Upper lobe of right lung (tissue), 1 donor: ENCODE measurements around the gene RPL35A. TPM values are rescaled to one million over a fixed set of nuclear protein-coding genes. Genes with fewer than 3 reads are reported as not detected.

Experiments used
- ATAC-seq: fragments of 200-7000 bp; cut with Tn5 transposase; one replicate; pipeline ENCODE4 v1.9.1; 2020; ENCODE audit warnings: mild to moderate bottlenecking, moderate library complexity
- DNase-seq: peaks from one replicate; pipeline ENCODE4 v3.0.0-alpha.2; 2020
- H3K27ac ChIP-seq: fragments of 200-600 bp; one replicate; pipeline ENCODE4 v1.8.0; 2022
- H3K27me3 ChIP-seq: fragments of 200-600 bp; one replicate; pipeline ENCODE4 v1.8.0; 2022; ENCODE audit warnings: mild to moderate bottlenecking
- H3K36me3 ChIP-seq: fragments of 200-600 bp; one replicate; pipeline ENCODE4 v1.8.0; 2022
- H3K4me1 ChIP-seq: fragments of 200-600 bp; one replicate; pipeline ENCODE4 v1.8.0; 2022
- H3K4me3 ChIP-seq: fragments of 200-600 bp; one replicate; pipeline ENCODE4 v1.8.0; 2022; ENCODE audit warnings: mild to moderate bottlenecking
- H3K9me3 ChIP-seq: fragments of 200-600 bp; one replicate; pipeline ENCODE4 v1.8.0; 2022
- CTCF ChIP-seq: fragments of 200-600 bp; IDR thresholded peaks from one replicate; pipeline ENCODE4 v1.8.0; 2022; ENCODE audit warnings: antibody characterized with exemption
- intact Hi-C: fragments of 100-400 bp; cut with DNase I; formaldehyde crosslinking; loops from one replicate; pipeline ENCODE4 v1.11.0; 2022
- total RNA-seq: library from RNA; stranded (reverse); fragmentation: NEBNext Ultra II Directional; extraction: Animal tissue kit (Norgen Biotek cat#: 25700); gene quantifications from one replicate; pipeline ENCODE4 v1.2.1, GENCODE V29; 2021
- donor health status: DM: no; HTN: yes; CAD: no; lungs with severe emphysema.

The RPL35A gene
- total RNA-seq, 1 donor from 2014 or later, result 723 TPM

DNA sequence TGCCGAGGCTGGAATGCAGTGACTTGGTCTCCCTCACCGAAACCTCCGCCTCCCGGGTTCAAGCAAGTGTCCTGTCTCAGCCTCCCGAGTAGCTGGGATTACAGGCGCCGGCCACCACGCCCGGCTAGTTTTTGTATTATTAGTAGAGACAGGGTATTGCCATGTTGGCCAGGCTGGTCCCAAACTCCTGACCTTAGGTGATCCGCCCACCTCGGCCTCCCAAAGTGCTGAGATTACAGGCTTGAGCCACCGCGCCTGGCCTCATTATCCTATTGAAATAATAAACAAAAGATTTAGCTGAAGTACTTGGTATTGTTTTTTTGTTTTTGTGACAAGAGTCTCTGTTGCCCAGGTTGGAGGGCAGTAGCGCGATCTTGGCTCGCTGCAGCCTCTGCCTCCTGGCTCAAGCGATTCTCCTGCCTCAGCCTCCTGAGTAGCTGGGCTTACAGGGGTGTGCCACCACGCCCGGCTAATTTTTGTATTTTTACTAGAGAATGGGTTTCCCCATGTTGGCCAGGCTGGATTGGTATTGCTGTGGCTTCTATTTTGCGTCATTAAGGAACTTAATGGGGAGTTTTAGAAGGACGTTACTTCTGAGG lies 1.5 kb downstream of the RPL35A start:
- ATAC-seq (no peak), DNase-seq (no peak)
- Histone ChIP-seq H3K4me3 (peak overlapping the region; percentile 70), H3K4me1 (peaks cover 35% of the 10 kb centered on the region), H3K27ac (no peak overlapping the region), H3K27me3 (no peaks in the 10 kb centered on the region), H3K36me3 (peaks cover 54% of the 10 kb centered on the region), H3K9me3 (no peaks in the 10 kb centered on the region)
- no peak for TF ChIP-seq CTCF
- intact Hi-C loops, result no loop called here

- ATAC-seq (no peak), DNase-seq (no peak)
- H3K4me3 ChIP-seq, result no peak overlapping the region
- intact Hi-C loops, result no loop called here
- H3K36me3 ChIP-seq, result peaks cover 57% of the 10 kb centered on the region
- peaks cover 42% of the 10 kb centered on the region for H3K4me1 ChIP-seq
- no peak for TF ChIP-seq CTCF
- H3K9me3 ChIP-seq, result no peaks in the 10 kb centered on the region
- no peaks in the 10 kb centered on the region for H3K27me3 ChIP-seq
- no peak overlapping the region for H3K27ac ChIP-seq
These were observed 2.5 kb downstream of the RPL35A start for GRCh38 chr3:197952440-197952839.

DNA sequence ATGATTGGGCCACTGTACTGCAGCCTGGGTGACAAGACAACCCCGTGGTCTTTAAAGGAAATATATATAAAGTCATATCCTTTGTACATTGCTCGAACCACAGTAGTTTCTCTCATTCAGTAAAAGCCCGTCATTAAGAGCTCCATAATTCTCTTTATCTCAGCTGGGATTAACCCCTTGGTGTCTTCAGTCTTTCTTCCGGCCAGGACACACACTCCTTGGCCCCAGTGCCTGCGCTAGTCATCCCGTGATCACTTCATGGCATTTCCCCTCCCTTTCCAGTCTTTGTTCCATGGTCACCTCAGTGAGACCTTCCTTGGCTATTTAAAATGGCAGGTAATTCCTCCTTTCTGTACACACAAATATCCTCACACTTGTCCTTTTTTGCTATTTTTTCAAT lies 3.3 kb downstream of the RPL35A start:
- no peaks in the 10 kb centered on the region for H3K9me3 ChIP-seq
- DNase-seq (no peak), ATAC-seq (no peak)
- peaks cover 57% of the 10 kb centered on the region for H3K36me3 ChIP-seq
- H3K27me3 ChIP-seq, result no peaks in the 10 kb centered on the region
- intact Hi-C loops, result no loop called here
- H3K4me3 ChIP-seq, result no peak overlapping the region
- TF ChIP-seq CTCF, result no peak
- peaks cover 50% of the 10 kb centered on the region for H3K4me1 ChIP-seq
- no peak overlapping the region for H3K27ac ChIP-seq

GRCh38 chr3:197953881-197954280 lies 3.9 kb downstream of the RPL35A start:
- intact Hi-C loops, result no loop called here
- Histone ChIP-seq H3K36me3 (peaks cover 57% of the 10 kb centered on the region), H3K9me3 (no peaks in the 10 kb centered on the region), H3K4me3 (no peak overlapping the region), H3K27ac (no peak overlapping the region), H3K4me1 (peaks cover 54% of the 10 kb centered on the region), H3K27me3 (no peaks in the 10 kb centered on the region)
- no peak for TF ChIP-seq CTCF
- DNase-seq, result no peak
- no peak for ATAC-seq

- intact Hi-C loops, result no loop called here
- Histone ChIP-seq H3K27ac (no peak overlapping the region), H3K27me3 (no peaks in the 10 kb centered on the region), H3K4me1 (peaks cover 58% of the 10 kb centered on the region), H3K9me3 (no peaks in the 10 kb centered on the region), H3K36me3 (peaks cover 57% of the 10 kb centered on the region), H3K4me3 (no peak overlapping the region)
- no peak for TF ChIP-seq CTCF
- no peak for ATAC-seq
- no peak for DNase-seq
These were observed 6.0 kb downstream of the RPL35A start for GRCh38 chr3:197955892-197956477.
